Measurements from ENCODE around the gene CHD8.
"Not testable (repeated sequence)": the region's sequence is repeated elsewhere in the genome, so short reads cannot be mapped to it uniquely, and the experiment has no call there.

Gene CHD8

GRCh38 chr14:21431126-21431525, 24.8 kb downstream of the CHD8 start:
- no peak for DNase-seq

- DNase-seq: no peak
These were observed 27.0 kb downstream of the CHD8 start for GRCh38 chr14:21428930-21429329.

- peak; percentile 72 to 82 for DNase-seq
These were observed 29.2 kb downstream of the CHD8 start for GRCh38 chr14:21426692-21427091.

- DNase-seq: no peak
These were observed 36.4 kb downstream of the CHD8 start for GRCh38 chr14:21419528-21419927.

- no peak for DNase-seq
These were observed 40.6 kb downstream of the CHD8 start for GRCh38 chr14:21415329-21415728.

- no peak for DNase-seq
These were observed 41.7 kb downstream of the CHD8 start for GRCh38 chr14:21414137-21414631.

- no peak for DNase-seq
These were observed 47.8 kb downstream of the CHD8 start for GRCh38 chr14:21408147-21408546.

GRCh38 chr14:21406213-21406612, 49.7 kb downstream of the CHD8 start:
- no peak for DNase-seq

- no peak for DNase-seq
These were observed 50.8 kb downstream of the CHD8 start for GRCh38 chr14:21405097-21405496.

- no peak for DNase-seq
These were observed 56.5 kb downstream of the CHD8 start for GRCh38 chr14:21399311-21399870.

GRCh38 chr14:21398901-21399300, 57.0 kb downstream of the CHD8 start:
- no peak for DNase-seq

GRCh38 chr14:21395450-21395849, 60.5 kb downstream of the CHD8 start:
- no peak for DNase-seq

- DNase-seq: peak; percentile 52 to 58
These were observed 70.6 kb downstream of the CHD8 start for GRCh38 chr14:21385188-21385904.

- peak; percentile 74 to 82 for DNase-seq
These were observed 71.5 kb downstream of the CHD8 start for GRCh38 chr14:21384494-21384851.

- DNase-seq: peak; percentile 97 to 98
These were observed 72.0 kb downstream of the CHD8 start, which contains the start of gene SUPT16H for GRCh38 chr14:21383848-21384493. Gene SUPT16H, minus strand, starts transcription at chr14:21384019. Its CDS starts 92 bp downstream, at chr14:21383927.

GRCh38 chr14:21382886-21383847, 72.8 kb downstream of the CHD8 start:
- peak; percentile 16 to 57 for DNase-seq

- no peak for DNase-seq
These were observed 73.8 kb downstream of the CHD8 start for GRCh38 chr14:21382095-21382494.

GRCh38 chr14:21379338-21379737, 76.6 kb downstream of the CHD8 start:
- no peak for DNase-seq

GRCh38 chr14:21373980-21374379, 81.9 kb downstream of the CHD8 start:
- DNase-seq: no peak

- DNase-seq: not testable (repeated sequence)
These were observed 83.1 kb downstream of the CHD8 start for GRCh38 chr14:21372814-21373213.

- no peak for DNase-seq
These were observed 85.8 kb downstream of the CHD8 start for GRCh38 chr14:21369949-21370679.
